Colonic mucosa (tissue), 4 donors: ENCODE measurements around the gene UBE2V1. TPM values are rescaled to one million over a fixed set of nuclear protein-coding genes. Genes with fewer than 3 reads are reported as not detected.
"Not testable (repeated sequence)": the region's sequence is repeated elsewhere in the genome, so short reads cannot be mapped to it uniquely, and the experiment has no call there.

Experiments
- DNase-seq: peaks from one replicate; pipeline ENCODE4 v3.0.0-alpha.2; 2020
- H3K27ac ChIP-seq: fragments of 200-600 bp; one replicate; pipeline ENCODE4 v1.8.0; 2021
- H3K27me3 ChIP-seq: fragments of 200-600 bp; one replicate; pipeline ENCODE4 v1.8.0; 2021
- H3K36me3 ChIP-seq: fragments of 200-600 bp; one replicate; pipeline ENCODE4 v1.8.0; 2021
- H3K4me1 ChIP-seq: fragments of 200-600 bp; one replicate; pipeline ENCODE4 v1.8.0; 2021; ENCODE audit warnings: mild to moderate bottlenecking
- H3K4me3 ChIP-seq: fragments of 200-600 bp; one replicate; pipeline ENCODE4 v1.8.0; 2021
- H3K9ac ChIP-seq, 2 donors: one replicate each; pipeline ENCODE4 v1.7.0; 2013; ENCODE audit warnings: control low read depth in 2 of 2, low read depth in 2 of 2, low read length in 2 of 2
- H3K9me3 ChIP-seq: fragments of 200-600 bp; one replicate; pipeline ENCODE4 v1.8.0; 2021
- CTCF ChIP-seq: fragments of 200-600 bp; IDR thresholded peaks from one replicate; pipeline ENCODE4 v1.8.0; 2022; ENCODE audit warnings: antibody characterized with exemption, mild to moderate bottlenecking
- intact Hi-C: fragments of 100-400 bp; cut with DNase I; formaldehyde crosslinking; loops from one replicate; pipeline ENCODE4 v1.14.1; 2022
- total RNA-seq, 2 donors: library from RNA; stranded (reverse); fragmentation: NEBNext Ultra II Directional in 1 of 2; extraction: Animal tissue kit (Norgen Biotek cat#: 25700) in 1 of 2; gene quantifications; one replicate each; pipeline ENCODE4 v1.2.1, GENCODE V29; 2021
- donor health status: healthy.
- donor health status: DM: no; HTN: no; CAD: no.
- donor health status: DM: no; HTN: no; CAD: no.

UBE2V1 gene
- total RNA-seq, 2 donors from 2014 or later, result 77.1 to 83.5 TPM

GRCh38 chr20:50066161-50066834, 46.7 kb downstream of the UBE2V1 start:
- H3K36me3 ChIP-seq, result no peaks in the 10 kb centered on the region
- no peak overlapping the region for H3K4me3 ChIP-seq
- intact Hi-C loops, result no loop called here
- no peaks in the 10 kb centered on the region for H3K9me3 ChIP-seq
- no peak overlapping the region for H3K27ac ChIP-seq
- TF ChIP-seq CTCF, result no peak
- H3K27me3 ChIP-seq, result no peaks in the 10 kb centered on the region
- no peak overlapping the region for H3K9ac ChIP-seq
- no peak for DNase-seq
- no peaks in the 10 kb centered on the region for H3K4me1 ChIP-seq

GRCh38 chr20:50065325-50065615, 47.7 kb downstream of the UBE2V1 start:
- Histone ChIP-seq H3K27ac (no peak overlapping the region), H3K4me3 (no peak overlapping the region), H3K27me3 (no peaks in the 10 kb centered on the region), H3K9me3 (no peaks in the 10 kb centered on the region), H3K36me3 (no peaks in the 10 kb centered on the region), H3K9ac (no peak overlapping the region), H3K4me1 (no peaks in the 10 kb centered on the region)
- no peak for DNase-seq
- TF ChIP-seq CTCF, result no peak
- intact Hi-C loops, result no loop called here

- not testable (repeated sequence) for H3K4me3 ChIP-seq, H3K36me3 ChIP-seq
Observed at GRCh38 chr20:50063763-50064162, 49.2 kb downstream of the UBE2V1 start.

DNA sequence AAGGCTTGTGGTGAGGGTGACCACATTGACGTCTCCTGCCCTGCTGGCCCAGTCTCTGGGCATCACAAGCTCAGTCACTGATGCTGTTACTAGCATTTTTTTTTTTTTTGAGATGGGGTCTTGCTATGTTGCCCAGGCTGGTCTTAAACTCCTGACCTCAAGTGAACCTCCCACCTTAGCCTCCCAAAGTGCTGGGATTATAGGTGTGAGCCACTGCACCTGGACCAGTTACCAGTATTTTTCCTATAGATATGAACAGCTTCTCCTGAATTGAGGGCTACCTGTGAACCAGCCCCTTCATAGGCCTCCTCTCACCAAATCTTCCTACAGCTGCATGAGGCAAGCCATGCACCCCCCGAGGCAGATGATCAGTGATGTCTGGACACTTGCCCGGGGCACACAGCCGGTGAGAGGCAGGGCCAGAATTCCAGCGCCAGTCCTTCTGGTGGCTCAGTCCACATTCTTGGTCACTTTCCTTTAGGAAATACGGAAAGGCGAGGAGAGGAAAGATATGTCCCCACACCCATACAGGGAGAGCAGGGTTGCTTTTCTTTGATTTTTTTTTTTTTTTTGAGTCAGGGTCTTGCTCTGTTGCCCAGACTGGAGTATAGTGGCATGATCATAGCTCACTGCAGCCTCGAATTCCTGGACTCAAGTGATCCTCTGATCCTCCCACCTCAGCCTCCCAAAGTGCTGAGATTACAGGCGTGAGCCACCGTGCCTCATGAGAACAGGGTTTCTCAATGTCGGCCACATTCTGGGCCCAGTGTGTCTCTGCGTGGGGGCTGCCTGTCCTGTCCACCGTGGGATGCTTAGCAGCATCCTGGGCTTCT, 50.7 kb downstream of the UBE2V1 start:
- Histone ChIP-seq H3K36me3 (no peaks in the 10 kb centered on the region), H3K27me3 (no peaks in the 10 kb centered on the region), H3K4me3 (no peak overlapping the region), H3K9me3 (no peaks in the 10 kb centered on the region), H3K4me1 (no peaks in the 10 kb centered on the region), H3K27ac (no peak overlapping the region), H3K9ac (no peak overlapping the region)
- TF ChIP-seq CTCF, result no peak
- intact Hi-C loops, result no loop called here
- no peak for DNase-seq

More at GRCh38 chr20:50063763-50064162, 49.2 kb downstream of the UBE2V1 start:
- H3K4me1 ChIP-seq, H3K27ac ChIP-seq, H3K9me3 ChIP-seq, intact Hi-C loops, H3K9ac ChIP-seq, DNase-seq, H3K27me3 ChIP-seq: not testable (repeated sequence)

DNA sequence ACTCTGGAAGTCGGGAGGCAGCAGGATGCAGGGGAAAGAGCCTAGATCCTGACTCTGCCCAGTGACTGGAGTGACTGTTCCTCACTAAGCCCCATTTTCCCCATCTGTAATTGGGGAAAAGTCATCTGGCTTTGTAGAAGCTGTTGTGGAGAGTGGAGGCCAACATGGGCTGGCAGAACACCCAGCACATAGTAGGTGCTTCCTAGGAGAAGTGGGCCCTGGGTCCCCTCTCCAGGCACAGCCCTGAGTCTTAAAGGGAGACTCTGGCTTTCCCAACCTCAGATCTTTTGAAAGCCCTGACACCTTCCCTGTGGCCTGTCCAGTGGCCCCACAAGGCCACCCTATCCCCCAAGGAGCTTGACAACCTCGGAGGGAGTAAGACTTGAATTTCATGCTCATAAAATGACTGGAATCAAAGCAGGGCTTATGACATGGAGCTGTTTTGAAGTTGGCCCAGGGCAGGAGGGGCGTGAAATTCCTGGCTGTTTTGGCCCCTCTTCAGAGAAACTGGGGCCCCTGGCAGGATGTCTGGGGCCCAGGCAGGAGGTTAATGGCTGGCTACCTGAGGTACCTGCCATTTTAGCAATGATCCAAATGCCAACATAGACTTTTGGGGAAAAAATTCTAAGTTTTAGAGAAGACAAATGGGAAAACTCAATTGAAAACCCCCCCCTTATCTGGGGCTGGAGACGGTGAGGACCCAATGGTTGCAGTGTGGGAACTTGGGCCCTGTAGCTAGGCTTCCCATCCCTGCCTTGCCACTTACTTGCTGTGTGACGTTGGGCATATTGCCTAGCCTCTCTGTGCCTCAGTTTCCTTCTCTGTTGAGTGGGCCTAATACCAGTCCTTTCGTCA, 51.6 kb downstream of the UBE2V1 start:
- Histone ChIP-seq H3K4me3 (no peak overlapping the region), H3K27ac (no peak overlapping the region), H3K9me3 (no peaks in the 10 kb centered on the region), H3K4me1 (no peaks in the 10 kb centered on the region), H3K9ac (no peak overlapping the region), H3K27me3 (no peaks in the 10 kb centered on the region), H3K36me3 (no peaks in the 10 kb centered on the region)
- intact Hi-C loops, result no loop called here
- TF ChIP-seq CTCF, result no peak
- DNase-seq, result no peak
